IPS DF 4.7 (cell line): Measurements from ENCODE around the gene ZMIZ1.

Experiments used
- DNase-seq: peaks from one replicate; pipeline ENCODE4 v3.0.0-alpha.2; 2013; ENCODE audit warnings: low spot score; ENCODE audit errors: extremely low read depth

ZMIZ1 gene

GRCh38 chr10:79050896-79051555 is 17.7 kb upstream of the ZMIZ1 start:
- DNase-seq = no peak

- no peak for DNase-seq
Measured at GRCh38 chr10:79051766-79052165, 17.0 kb upstream of the ZMIZ1 start.

GRCh38 chr10:79052291-79053080 is 16.3 kb upstream of the ZMIZ1 start:
- DNase-seq = no peak

GRCh38 chr10:79053081-79053434 is 15.7 kb upstream of the ZMIZ1 start:
- no peak for DNase-seq

GRCh38 chr10:79053481-79054202 is 15.1 kb upstream of the ZMIZ1 start:
- no peak for DNase-seq

- no peak for DNase-seq
Measured at GRCh38 chr10:79054203-79055099, 14.3 kb upstream of the ZMIZ1 start.

GRCh38 chr10:79055100-79055782 is 13.5 kb upstream of the ZMIZ1 start:
- DNase-seq = no peak

- DNase-seq = no peak
Measured at GRCh38 chr10:79055892-79056291, 12.9 kb upstream of the ZMIZ1 start.

GRCh38 chr10:79056361-79056735 is 12.4 kb upstream of the ZMIZ1 start:
- DNase-seq = no peak

- no peak for DNase-seq
Measured at GRCh38 chr10:79056736-79057391, 11.9 kb upstream of the ZMIZ1 start.

- no peak for DNase-seq
Measured at GRCh38 chr10:79057481-79058275, 11.1 kb upstream of the ZMIZ1 start.

- no peak for DNase-seq
Measured at GRCh38 chr10:79058899-79059841, 9.6 kb upstream of the ZMIZ1 start.

- no peak for DNase-seq
Measured at GRCh38 chr10:79059859-79060379, 8.8 kb upstream of the ZMIZ1 start.

- DNase-seq = no peak
Measured at GRCh38 chr10:79060641-79061255, 8.0 kb upstream of the ZMIZ1 start.

GRCh38 chr10:79061441-79062315 is 7.1 kb upstream of the ZMIZ1 start:
- no peak for DNase-seq

GRCh38 chr10:79063071-79063491 is 5.7 kb upstream of the ZMIZ1 start:
- DNase-seq = no peak
